Activated T-helper 17 cell treated with anti-CD3 and anti-CD28 coated beads, Interleukin-2, amount 50 U/mL, for 72 hours (primary cell): Measurements from ENCODE around the gene CCDC3. TPM values are rescaled to one million over a fixed set of nuclear protein-coding genes. Genes with fewer than 3 reads are reported as not detected.

Experiments
- ATAC-seq: fragments of 150-1000 bp; cut with Tn5 transposase; replicated peaks from 2 replicates; pipeline ENCODE4 v1.10.0; 2021; ENCODE audit warnings: mild to moderate bottlenecking, moderate library complexity
- H3K27ac Mint-ChIP-seq: one replicate; pipeline ENCODE4 v1.8.0; 2022; ENCODE audit warnings: mixed read lengths
- H3K27me3 Mint-ChIP-seq: one replicate; pipeline ENCODE4 v1.8.0; 2022; ENCODE audit warnings: mixed read lengths
- H3K36me3 Mint-ChIP-seq: one replicate; pipeline ENCODE4 v1.8.0; 2022; ENCODE audit warnings: low read depth, mild to moderate bottlenecking, mixed read lengths
- H3K4me1 Mint-ChIP-seq: one replicate; pipeline ENCODE4 v1.8.0; 2022; ENCODE audit warnings: mixed read lengths
- H3K4me3 Mint-ChIP-seq: one replicate; pipeline ENCODE4 v1.8.0; 2022; ENCODE audit warnings: mild to moderate bottlenecking, mixed read lengths
- H3K9me3 Mint-ChIP-seq: one replicate; pipeline ENCODE4 v1.8.0; 2022; ENCODE audit warnings: mixed read lengths
- total RNA-seq, 2 donors: library from RNA; stranded (reverse); gene quantifications; one replicate each; pipeline ENCODE4 v1.2.3, GENCODE V29; 2022

Gene CCDC3
- total RNA-seq, 2 donors from 2014 or later: 0.26 to 2.5 TPM

DNA sequence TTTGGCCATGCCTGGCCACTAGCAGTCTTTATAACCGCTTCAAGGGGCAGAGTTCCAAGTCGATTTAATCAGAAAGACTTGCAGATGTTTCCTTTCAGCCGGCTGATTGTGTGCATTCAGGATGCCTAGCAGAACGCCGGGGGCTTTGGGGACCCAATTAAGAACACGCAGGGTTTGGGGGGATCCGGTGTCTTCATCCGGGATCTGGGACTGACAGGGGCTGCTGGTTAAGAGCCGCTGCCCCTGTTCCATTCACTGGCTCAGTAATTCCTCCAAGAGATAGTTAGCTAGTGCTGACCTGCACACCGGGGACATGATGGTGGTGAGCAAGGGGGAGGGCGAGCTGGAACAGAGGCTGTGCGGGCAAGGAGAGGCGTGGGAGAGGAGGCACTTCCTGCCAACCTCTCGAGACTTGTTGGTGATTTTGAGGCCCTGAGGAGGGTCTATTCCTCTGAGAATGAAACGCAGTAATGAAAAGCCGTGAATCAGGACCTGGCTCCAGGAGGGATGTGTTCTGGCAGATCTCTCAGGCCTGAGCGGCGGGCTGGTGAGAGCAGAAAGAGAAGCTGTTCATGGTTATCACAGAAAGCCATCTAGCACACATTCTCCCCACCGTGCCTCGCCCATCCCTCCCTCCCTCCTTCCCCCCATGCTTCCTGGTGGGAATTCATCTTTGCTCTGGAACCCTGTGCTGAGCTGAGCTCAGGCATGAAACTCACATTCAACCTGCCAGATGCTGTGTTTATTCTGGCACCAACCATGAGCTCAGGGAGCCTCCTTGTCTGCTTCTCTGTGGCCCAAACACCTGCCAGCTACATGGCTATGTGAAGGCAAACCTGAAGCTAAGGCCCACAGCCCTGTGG lies 152.0 kb downstream of the CCDC3 start:
- no peaks in the 10 kb centered on the region for H3K9me3 Mint-ChIP-seq
- peaks cover 23% of the 10 kb centered on the region for H3K27me3 Mint-ChIP-seq
- no peak overlapping the region for H3K4me3 Mint-ChIP-seq
- ATAC-seq: no peak
- no peaks in the 10 kb centered on the region for H3K36me3 Mint-ChIP-seq
- H3K4me1 Mint-ChIP-seq: no peaks in the 10 kb centered on the region
- H3K27ac Mint-ChIP-seq: no peak overlapping the region

DNA sequence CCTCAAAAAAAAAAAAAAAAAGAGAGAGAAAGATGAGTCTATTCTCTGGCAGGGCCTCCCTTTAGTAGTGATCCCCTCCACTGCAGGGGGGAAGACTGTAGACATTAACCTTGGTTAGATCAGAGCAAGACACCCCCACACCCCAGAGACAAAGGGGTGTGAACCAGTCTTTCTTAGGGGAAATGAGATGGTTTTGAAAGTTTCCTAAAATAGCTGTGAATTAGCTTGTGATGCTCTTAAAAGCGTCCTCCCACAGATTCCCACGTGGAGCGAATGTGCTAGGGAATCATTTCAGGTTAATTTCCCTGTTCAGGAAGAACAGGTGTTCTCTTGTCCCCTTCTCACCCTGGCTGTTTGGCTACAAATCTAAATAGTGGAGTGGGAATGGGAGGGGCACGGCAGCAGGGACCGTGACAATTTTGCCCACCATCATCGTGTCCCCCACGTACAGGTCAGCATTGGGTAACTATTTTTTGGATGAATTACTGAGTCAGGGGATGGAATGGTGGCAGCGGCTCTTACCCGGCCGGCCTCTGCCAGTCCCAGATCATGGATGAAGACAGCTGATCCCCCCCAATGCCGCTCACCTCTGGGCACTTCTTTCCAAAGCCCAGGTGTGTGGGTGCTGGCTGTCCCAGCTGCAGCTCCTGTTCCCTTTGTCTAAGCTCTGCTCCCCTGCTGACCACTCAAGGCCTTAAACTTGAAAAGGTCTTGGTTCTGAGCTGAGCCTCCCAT lies 152.9 kb downstream of the CCDC3 start:
- H3K4me3 Mint-ChIP-seq: no peak overlapping the region
- peaks cover 23% of the 10 kb centered on the region for H3K27me3 Mint-ChIP-seq
- no peak for ATAC-seq
- no peaks in the 10 kb centered on the region for H3K4me1 Mint-ChIP-seq
- H3K9me3 Mint-ChIP-seq: no peaks in the 10 kb centered on the region
- H3K36me3 Mint-ChIP-seq: no peaks in the 10 kb centered on the region
- no peak overlapping the region for H3K27ac Mint-ChIP-seq

DNA sequence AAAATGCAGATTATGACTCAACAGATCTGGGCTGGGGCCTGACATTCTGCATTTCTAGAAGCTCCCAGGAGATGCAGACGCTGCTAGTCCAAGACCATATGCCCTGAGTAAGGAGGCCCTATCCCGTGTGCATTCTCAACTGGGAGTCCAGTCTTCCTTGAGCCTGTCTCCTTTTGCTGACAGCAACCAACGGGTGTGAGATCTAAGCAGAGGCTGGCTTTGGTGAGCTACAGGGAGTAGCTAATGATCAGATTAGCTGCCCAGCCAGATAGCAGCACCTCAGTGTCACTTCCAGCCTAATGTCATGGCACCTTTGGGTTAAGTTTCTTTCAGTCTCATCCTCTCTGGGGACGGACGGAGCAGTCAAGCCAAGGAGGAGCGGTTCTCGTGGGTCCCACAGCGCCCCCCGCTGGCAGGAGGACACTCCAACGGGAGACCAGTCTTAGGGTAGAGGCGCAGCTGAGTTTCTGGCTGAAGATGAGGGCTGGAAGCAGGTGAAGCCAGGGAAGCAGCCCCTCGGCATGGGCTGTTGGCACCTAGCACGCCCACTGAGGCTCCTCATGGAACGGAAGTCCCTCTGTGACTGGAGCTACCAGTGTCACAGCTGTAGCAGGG lies 154.0 kb downstream of the CCDC3 start:
- Mint-ChIP-seq H3K27ac (no peak overlapping the region), H3K27me3 (peaks cover 20% of the 10 kb centered on the region), H3K36me3 (no peaks in the 10 kb centered on the region), H3K4me3 (no peak overlapping the region), H3K9me3 (no peaks in the 10 kb centered on the region), H3K4me1 (no peaks in the 10 kb centered on the region)
- peak; percentile 34 for ATAC-seq

DNA sequence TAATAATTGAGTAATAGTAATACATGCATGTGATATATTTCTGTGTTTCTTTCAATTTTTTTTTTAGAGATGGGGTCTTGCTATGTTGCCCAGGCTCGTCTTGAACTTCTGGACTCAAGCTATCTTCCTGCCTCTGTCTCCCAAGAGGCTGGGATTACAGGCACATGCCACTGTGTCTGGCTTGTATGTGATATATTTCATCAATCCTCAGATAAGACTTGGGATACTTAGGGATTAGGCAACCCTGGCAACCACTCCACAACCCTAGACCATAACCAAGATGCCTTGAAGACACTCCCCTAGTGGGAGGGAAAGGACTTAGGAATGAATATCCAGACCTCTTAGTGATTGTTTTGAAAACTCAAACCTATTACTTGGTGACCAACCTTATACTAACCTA lies 154.8 kb downstream of the CCDC3 start:
- Mint-ChIP-seq H3K36me3 (no peaks in the 10 kb centered on the region), H3K27me3 (peaks cover 19% of the 10 kb centered on the region), H3K4me3 (no peak overlapping the region), H3K4me1 (no peaks in the 10 kb centered on the region), H3K9me3 (no peaks in the 10 kb centered on the region), H3K27ac (no peak overlapping the region)
- ATAC-seq: no peak

Other genes starting within 250 kb of the CCDC3 start
- 100 to 1,000 TPM in 1 of 2 donors, 10 to 100 TPM in 1; 90.5 to 119 TPM for gene OPTN, start 98.5 kb upstream of the CCDC3 start, total RNA-seq
- 10 to 100 TPM; 36.4 to 71.0 TPM for gene MCM10, start 159.8 kb upstream of the CCDC3 start, total RNA-seq
- not detected for gene UCMA, start 232.7 kb upstream of the CCDC3 start, total RNA-seq